VCaP (cell line): Measurements from ENCODE around the gene AGRN.

Experiments
- H3K27ac ChIP-seq: fragments of 450-650 bp; 2 replicates; pipeline ENCODE4 v1.5.1; 2017
- TF ChIP-seq, protein P1 (sequence below): fragments of 450-650 bp; conservative IDR thresholded peaks from 2 replicates; pipeline ENCODE4 v1.5.1; 2017; ENCODE audit warnings: mild to moderate bottlenecking, moderate library complexity

Gene AGRN

DNA sequence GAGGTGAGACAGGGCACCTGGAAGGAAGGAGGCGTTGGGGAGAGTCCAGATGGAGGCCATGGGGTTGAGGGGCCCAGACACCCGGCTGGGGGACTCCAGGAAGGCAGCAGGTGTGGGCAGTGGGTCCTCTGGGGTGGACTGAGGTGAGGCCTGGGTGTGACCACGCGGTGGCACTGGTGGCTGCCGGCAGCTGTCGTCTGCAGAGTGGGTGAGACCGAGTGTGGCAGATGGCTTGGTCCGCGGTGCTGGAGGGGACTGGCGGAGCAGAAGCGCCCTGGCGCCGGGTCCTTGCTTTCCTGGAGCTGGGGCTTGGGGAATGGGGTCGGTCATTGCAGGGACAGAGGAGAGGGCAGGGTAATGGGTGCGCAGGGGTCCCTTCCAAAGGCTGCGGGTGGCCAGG is 12.5 kb downstream of the AGRN start:
- TF ChIP-seq, protein P1, sequence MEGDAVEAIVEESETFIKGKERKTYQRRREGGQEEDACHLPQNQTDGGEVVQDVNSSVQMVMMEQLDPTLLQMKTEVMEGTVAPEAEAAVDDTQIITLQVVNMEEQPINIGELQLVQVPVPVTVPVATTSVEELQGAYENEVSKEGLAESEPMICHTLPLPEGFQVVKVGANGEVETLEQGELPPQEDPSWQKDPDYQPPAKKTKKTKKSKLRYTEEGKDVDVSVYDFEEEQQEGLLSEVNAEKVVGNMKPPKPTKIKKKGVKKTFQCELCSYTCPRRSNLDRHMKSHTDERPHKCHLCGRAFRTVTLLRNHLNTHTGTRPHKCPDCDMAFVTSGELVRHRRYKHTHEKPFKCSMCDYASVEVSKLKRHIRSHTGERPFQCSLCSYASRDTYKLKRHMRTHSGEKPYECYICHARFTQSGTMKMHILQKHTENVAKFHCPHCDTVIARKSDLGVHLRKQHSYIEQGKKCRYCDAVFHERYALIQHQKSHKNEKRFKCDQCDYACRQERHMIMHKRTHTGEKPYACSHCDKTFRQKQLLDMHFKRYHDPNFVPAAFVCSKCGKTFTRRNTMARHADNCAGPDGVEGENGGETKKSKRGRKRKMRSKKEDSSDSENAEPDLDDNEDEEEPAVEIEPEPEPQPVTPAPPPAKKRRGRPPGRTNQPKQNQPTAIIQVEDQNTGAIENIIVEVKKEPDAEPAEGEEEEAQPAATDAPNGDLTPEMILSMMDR, result no peak
- H3K27ac ChIP-seq, result peak overlapping the region; percentile 69

DNA sequence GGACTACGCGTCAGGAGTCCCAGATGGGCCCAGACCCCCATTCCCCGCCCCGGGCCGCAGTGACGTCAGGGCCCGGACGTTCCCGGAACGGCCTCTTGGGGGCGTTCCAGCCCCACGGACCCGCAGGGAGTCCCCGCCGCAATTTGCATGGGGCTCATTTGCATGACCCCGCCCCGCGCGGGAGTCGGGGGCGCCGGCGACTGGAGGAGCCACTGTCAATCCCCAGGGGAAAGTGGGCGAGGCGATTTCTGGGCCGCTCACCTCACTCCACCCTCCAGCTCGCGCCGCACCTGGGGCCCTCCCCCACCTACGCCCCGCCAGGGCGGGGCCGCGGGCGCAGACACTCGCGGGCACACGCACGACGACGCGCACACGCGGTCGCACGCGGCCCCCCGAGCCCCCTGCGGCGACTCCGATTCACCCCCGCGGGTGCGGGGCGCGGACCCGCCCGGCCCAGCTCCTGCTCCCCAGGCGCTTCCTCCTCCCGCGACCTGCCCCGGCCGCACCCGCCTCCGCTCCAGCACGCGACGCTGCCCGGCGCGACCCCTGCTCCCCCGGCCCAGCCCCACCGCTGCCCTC is 13.2 kb downstream of the AGRN start:
- peak overlapping the region; percentile 69 for H3K27ac ChIP-seq
- TF ChIP-seq, protein P1, result peak; percentile 93

DNA sequence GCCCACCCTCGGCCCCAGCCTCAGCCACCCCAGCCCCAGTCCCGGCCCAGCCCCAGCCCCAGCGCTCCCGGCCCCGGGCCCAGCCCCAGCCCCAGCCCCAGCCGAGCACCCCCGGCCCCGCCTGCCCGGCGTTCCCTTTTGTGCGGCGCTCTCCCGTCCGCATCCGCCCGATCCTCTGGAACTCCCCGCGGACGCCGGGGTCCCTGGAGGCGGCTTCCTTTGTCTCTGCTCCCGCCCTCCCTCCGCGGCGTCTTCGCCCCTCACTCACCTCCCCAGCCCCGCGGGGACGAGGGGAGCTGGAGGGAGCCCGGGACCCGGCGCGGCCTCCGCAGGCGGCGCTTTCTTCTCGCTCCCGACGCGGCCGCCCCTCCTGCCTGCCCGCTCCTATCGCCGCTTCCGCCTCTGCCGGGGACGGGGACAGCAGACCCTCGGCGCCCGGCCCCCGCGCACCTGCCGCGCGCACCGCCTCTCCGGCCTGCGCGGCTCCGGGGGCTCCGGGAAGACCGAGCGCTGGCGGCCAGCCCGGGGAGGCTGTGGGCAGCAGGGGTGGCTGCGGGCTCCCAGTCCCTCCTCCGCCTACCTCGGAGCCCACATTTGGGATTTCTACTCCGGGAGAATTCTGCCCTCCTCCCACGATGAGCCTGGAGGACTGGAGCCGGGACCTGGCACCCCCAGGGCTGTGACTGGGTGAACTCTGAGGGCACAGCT is 14.0 kb downstream of the AGRN start:
- TF ChIP-seq, protein P1, result no peak

DNA sequence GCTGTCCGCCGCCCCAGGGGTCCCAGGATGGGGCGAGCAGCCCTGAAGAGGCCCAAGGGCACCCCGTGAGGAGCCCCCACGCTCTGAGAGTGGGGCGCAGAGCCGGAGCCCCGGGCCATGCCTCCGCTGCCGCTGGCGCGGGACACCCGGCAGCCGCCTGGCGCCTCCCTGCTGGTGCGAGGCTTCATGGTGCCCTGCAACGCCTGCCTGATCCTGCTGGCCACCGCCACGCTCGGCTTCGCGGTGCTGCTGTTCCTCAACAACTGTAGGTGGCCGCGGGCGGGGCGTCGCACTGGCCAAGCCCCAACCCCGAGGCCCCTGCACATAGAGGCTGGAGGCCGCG is 14.5 kb downstream of the AGRN start:
- peak overlapping the region; percentile 69 for H3K27ac ChIP-seq
- TF ChIP-seq, protein P1, result no peak

More for the DNA sequence above, 14.0 kb downstream of the AGRN start:
- H3K27ac ChIP-seq, result peak overlapping the region; percentile 69

DNA sequence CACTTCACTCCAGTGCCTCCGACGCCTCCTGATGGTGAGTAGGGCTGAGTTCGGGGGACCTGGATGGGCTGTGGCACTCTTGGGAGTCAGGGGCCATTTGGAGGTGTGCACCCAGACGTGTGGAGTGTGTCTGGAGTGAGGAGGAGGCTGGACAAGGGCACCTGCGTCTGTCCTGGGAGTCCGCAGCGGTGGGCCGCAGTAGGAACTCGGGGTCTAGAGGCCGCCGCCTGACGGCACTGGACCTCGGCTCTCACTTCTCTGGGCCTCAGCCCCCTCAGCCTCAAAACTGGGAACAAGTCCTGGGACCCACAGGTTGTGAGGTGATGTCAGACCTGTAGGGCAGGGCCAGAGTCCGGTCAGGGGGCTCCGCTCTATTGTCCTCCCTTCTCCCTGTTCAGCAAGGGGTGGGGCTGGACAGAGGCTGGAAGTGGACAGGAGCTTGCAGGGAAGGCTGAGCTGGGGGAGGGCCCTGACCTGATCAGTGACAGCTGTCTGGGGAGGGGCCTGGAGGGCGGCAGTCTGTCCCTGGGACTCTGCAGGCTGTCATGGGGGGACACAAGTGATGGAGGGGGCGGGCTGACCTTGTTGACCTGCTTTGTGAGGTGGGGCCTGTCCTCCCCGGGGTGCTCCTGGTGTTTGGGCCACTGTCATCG is 15.5 kb downstream of the AGRN start:
- TF ChIP-seq, protein P1, result no peak
- H3K27ac ChIP-seq, result no peak overlapping the region; the same call in 1 of the 2 replicates

DNA sequence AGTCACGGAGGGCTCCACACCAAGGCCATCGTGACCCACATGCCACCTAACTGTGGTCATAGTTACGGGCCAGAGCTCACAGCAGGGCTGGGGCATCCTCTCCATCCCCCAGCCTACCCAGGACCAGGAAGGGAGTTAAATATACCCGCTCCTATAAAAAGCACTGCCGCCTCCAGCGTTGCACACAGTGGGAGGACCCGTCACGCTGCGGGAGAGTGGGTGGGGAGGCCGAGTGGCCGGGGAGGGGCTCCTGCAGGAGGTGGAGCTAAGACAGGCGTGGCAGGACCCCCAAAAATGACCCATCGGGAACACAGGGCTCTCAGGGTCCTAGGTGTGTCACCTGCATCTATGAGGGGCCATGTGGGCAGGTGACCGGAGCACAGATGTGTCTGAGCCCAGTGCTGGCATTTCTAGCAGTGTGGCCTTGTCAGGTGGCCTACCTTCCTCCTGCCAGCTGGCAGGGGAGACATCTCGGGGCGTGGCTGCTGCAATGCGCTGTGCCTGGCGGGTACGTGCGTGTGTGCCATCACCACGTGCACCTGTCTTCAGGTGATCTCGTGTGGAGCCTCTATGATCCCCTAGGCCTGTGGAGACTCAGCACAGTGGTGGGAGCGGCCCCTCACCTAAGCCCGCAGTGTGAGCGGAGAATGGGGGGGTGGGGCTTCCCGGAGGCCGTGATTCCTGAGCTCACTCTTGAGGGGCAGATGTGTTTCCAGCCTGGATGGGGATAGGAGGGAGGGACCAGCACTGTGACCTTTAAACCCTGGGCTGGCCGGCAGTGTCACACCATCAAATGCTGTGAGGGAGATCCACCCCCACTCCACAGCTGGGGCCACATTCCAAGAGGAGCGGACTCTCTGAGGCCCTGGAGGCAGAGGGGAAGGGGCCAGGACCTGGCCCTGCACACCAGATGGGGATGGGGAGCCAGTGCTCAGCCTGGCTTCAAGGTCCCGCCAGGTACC is 17.7 kb downstream of the AGRN start:
- TF ChIP-seq, protein P1, result no peak

DNA sequence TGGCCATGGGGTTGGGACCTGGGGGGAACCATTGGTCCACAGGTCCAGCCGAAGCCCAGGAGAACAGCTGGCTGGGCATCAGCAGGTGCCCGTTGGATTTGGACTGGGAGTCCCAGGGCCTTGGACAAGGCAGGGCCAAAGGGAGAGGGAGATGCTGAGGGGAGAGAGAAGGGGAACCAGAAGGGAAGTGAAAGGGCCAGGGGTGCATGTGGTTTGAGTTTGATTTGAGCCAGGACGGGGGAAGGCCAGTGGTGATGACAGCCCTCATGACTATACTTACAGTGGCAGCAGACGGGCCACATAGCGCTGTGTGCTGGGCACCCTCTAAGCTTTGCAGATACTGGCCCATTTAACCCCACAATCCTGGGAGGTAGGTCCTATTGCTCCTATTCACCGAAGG is 18.8 kb downstream of the AGRN start:
- H3K27ac ChIP-seq, result no peak overlapping the region
- TF ChIP-seq, protein P1, result no peak

More for the DNA sequence above, 17.7 kb downstream of the AGRN start:
- no peak overlapping the region for H3K27ac ChIP-seq
